HS-5 (cell line): Measurements from ENCODE around the gene WDR62.
"Not testable (repeated sequence)": the region's sequence is repeated elsewhere in the genome, so short reads cannot be mapped to it uniquely, and the experiment has no call there.

Experiments
- DNase-seq: peaks from one replicate; pipeline ENCODE4 v3.0.0-alpha.2; 2012; ENCODE audit warnings: low read depth

The WDR62 gene

GRCh38 chr19:36040495-36040894 is 14.2 kb upstream of the WDR62 start:
- no peak for DNase-seq

GRCh38 chr19:36041092-36041491 is 13.6 kb upstream of the WDR62 start:
- not testable (repeated sequence) for DNase-seq

DNA sequence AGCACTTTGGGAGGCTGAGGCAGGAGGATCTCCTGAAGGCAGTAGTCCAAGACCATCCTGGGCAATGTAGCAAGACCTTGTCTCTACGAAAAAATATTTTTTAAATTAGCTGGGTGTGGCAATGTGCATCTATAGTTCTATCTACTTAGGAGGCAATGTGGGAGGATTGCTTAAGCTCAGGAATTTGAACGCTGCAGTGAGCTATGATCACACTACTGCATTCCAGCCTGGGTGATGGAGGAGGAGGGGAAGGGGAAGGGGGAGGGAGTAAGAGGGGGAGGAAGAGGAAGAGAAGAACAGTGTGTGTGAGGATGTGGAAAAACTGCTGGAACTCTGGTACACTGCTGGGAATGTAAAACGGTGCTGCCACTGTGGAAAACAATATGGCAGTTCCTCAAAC is 12.9 kb upstream of the WDR62 start:
- DNase-seq: peak; percentile 67

DNA sequence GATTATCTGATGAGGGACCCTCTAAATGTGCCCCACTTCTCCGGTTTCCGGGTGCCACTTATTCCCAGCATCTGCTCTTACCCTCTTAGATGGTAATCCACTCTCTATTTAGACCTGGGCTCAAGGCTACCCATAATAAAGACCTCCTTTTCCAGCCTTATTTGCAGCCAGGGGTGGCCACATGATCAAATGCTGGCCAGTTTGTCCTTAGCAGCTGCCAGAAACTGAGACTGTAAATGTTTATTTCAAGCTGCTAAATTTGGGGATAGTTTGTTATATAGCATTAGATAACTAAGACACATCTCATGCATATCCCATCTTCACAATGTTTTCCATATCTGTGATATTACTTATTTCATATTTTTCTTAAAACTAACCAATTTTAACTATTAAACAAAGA is 10.7 kb upstream of the WDR62 start:
- no peak for DNase-seq

DNA sequence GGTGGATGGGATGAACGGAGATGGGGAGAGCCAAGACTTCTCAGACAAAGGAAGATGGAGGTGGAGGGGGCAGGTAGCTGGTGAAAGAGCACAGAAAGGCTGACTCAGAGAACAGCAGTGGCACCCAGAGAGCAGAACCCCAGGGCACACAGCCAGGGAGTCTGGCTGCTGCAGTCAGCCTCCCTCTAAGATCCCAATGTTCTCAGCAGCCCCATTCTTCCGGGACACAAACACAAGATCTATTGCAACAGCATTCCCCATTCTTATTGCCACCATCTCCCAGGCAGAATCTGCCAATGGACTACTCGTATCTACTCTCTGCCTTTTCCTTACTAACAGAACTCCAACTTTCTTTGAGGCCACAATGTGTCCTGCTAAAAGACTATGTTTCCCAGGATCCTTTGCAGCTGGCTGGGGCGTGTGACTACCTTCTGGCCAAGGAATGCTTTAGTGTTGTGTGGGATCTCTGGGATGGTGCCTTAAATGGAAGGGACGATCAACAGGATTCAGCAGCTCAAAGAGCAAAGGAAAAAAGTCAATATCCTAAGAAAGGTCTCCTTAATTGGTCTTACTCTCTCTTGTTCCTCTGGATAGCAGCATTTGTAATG is 8.2 kb upstream of the WDR62 start:
- DNase-seq: no peak

- no peak for DNase-seq
These were observed 6.9 kb upstream of the WDR62 start for GRCh38 chr19:36047835-36048234.

DNA sequence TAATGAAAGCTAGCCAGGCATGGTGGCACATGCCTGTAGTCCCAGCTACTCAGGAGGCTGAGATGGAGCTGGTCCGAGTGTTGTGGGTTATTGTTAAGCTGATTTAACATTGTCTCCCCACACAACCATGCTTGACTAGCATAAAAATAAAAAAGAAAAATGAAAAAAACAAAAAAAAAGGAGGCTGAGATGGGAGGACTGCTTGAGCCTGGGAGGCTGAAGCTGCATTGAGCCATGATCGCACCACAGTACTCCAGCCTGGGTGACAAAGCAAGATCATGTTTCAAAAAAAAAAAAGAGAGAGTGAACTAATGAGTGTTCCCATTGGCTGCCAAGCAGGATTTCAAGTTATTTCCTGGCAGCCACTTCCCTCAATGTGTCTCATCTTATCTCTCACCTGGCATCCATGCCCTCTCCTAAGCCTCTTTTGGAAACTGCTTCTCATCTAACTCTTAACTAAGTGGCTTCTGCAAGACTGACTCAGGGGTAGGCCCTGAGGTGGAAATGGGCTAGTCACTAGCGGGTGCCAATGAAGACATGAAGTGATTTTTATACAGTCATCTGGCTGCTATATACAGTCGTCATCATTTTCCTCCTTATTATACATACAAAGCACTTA is 5.5 kb upstream of the WDR62 start:
- no peak for DNase-seq

- DNase-seq: no peak
These were observed 3.5 kb upstream of the WDR62 start for GRCh38 chr19:36051236-36051635.

- no peak for DNase-seq
These were observed 3.1 kb upstream of the WDR62 start for GRCh38 chr19:36051637-36052036.

DNA sequence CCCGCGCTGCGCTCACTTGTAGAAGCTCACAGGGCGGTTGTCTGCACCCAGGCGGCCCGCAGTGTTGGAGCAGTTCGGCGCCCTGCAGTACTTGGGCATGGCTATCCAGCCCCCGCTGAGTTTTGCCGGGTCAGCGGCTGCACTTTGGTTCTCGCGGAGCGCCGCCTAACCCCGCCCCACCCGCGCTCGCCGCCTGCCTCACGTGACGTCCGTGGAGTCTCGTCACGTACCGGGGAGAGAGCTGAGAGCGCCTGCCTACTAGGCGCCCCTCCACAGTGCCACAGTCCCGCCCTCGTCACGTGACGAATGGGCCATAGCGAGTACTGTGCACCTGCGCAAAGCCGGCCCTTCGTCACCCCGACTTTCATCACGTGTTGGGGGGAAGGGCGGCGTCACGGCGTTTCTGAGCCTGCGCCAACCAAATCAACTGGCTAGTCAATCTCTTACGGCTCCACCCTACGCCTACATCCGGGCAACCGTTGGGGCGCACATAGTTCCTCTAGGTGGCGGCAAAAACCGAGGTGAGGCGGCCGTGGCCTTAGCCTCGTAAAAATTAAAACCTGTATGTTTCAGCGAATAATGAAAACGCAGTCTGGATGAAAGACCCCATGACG is 471 bp upstream of the WDR62 start, which contains the start of gene THAP8:
TSS of gene THAP8 (minus strand) at position 167 of the 614 bp plus-strand sequence. CDS start at position 99, 68 bp downstream.
- DNase-seq: peak; percentile 97

DNA sequence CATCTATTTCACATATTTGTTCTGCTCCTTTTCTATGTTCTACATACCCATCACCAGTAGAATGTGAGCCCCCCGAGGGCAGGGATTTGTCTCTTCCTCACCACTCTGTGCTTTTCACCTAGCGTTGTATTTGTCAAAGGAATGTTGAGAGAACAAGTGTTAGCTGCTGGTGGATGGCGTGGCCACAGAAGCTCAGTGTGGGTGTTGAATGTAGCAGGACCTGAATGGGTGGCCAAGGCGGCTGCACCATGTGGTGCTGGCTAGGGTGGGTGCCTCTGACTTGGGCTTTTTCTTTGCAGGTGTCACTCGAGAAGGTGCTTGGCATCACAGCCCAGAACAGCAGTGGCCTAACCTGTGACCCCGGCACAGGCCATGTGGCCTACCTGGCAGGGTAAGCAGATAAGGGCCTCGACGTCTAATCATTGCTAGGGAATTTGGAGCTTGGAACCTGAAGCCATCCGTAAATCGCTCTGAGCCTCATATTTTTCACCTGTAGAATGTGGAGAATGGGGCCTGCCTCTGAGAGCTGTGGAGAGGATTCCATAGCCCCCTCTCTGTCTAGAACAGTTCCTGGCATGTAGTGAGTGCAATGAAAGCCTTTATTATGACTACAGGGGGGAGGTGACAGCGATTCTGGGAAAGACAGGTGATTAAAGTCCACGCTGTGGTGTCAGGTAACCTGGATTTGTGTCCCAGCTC is 3.9 kb downstream of the WDR62 start:
- no peak for DNase-seq

GRCh38 chr19:36059180-36059910 is 4.6 kb downstream of the WDR62 start:
- DNase-seq: no peak

- no peak for DNase-seq
These were observed 5.7 kb downstream of the WDR62 start for GRCh38 chr19:36060430-36060829.

DNA sequence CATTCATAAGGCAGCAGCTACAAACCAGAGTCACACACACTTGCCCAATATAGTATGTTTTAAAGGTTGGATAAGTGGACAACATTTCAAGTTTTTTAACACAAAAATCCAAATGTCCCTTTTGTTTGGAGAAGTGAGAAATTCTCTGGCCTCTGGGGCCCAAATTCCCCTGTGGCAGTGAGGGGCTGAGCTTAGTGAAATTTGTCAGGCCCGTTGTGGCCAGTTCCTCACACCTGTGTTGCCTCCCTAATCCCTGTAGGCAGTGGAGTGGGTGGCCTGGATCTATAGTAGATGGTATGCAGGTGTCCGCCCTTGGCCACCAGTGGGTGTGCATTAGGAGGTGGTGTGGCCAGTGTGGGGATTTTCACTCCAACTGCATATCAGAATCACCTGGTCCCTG is 6.7 kb downstream of the WDR62 start:
- DNase-seq: no peak

DNA sequence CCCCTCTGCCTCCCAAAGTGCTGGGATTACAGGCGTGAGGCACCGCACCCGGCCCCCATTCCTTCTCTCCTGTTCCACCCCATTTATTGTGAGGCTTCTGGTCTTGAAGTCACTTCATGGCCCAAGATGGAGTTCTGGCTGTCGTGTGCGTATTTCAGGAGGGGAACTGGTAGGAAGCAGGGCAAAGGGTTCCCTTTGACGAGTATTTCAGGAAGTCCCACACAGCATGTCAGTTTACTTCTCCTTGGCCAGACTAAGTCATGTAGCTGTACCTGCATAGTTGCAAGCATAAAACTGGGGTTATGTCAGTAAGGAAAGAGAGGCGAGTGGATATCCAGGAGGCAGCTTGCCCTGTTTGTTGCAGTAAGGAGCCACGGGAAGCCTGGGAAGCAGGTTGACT is 10.1 kb downstream of the WDR62 start:
- no peak for DNase-seq

DNA sequence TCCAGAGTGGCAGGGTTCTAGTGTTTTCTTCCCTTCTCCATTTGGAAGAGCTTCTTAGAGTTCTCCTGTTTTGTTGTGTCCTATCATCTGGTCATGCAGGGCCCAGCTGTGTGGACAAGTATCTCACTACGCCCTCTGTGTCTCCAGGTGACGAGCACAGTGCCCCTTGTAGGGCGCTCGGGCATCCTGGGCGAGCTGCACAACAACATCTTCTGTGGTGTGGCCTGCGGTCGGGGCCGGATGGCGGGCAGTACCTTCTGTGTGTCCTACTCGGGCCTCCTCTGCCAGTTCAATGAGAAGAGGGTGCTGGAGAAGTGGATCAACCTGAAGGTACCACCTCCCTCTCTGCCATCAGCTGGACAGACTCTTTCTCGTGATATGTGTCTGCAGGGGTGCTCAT is 13.0 kb downstream of the WDR62 start:
- DNase-seq: no peak

GRCh38 chr19:36068810-36069499 is 14.3 kb downstream of the WDR62 start:
- not testable (repeated sequence) for DNase-seq

DNA sequence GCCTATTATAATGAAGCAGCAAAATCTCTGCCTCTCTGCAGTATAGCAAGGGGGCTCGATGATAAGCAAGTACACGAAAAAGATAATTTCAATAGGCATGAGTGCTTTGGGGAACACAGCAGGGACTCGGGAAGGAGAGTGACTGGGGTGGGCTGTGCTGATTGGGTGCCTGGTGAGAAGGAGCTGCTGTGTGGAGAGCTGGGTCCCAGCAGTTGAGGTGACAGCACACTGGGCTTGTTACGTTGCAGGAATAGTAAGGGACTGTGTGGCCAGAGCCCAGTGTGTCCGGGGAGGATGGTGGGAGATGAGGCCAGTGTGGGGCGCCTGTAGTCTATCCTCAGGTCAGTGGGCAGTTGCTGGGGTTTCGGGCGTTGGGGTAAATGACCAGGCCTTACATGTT is 17.4 kb downstream of the WDR62 start:
- no peak for DNase-seq

DNA sequence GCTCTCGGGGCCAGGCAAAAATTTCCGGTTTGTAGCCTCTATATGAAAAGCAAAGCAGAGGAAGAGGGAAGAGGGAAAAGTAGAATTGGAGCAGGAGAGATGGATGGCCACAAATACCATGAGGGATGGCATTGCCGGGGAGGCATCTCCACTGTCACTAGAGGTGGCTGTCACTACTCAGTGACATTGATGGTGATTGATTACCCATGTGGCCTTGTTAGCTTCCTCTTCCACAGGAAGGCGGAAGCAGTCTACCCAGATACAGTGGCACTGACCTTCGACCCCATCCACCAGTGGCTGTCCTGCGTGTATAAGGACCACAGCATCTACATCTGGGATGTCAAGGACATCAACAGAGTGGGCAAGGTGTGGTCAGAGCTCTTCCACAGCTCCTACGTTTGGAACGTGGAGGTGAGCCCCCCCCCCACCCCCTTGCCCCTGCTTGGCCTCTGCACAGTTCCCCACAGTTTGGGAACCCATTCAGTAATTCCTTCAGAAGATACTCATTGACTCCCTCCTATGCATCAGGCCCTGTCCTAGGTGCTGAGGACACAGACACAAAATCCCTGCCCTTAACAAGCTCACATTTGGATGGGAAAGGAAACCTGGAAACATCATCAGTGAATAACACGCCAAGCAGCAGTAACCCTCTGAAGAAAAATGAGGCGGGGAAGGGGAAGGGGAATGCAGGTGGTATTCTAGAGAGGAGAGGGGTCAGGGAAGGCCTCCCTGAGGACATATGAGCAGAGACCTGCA is 18.6 kb downstream of the WDR62 start:
- DNase-seq: no peak

- no peak for DNase-seq
These were observed 24.8 kb downstream of the WDR62 start for GRCh38 chr19:36079389-36079945.

DNA sequence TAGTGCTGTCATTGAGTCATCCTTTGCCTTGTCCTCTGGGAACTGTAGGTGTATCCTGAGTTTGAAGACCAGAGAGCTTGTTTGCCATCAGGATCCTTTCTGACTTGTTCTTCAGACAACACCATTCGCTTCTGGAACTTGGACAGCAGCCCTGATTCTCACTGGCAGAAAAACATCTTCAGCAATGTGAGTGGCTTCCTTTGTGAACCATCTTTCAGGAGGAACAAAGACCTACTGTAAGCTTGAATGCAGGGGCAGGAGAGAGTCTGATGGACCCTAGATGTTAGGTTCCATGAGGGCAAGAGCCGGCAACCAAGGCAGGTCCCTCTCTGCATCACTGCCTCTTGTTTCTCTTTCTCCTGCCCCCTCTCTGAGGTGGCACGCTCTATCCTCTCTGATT is 26.7 kb downstream of the WDR62 start:
- DNase-seq: no peak
